KOPT-K1 (cell line): ENCODE measurements around the gene DPT.

Experiments
- H3K27ac ChIP-seq: fragments of 200-600 bp; sonication (generic); 2 replicates; pipeline ENCODE4 v1.5.1; 2016; ENCODE audit warnings: antibody characterized with exemption, mild to moderate bottlenecking, low read depth, low read length; ENCODE audit not compliant: poor library complexity, severe bottlenecking
- H3K36me3 ChIP-seq: fragments of 200-600 bp; sonication (generic); 2 replicates; pipeline ENCODE4 v1.5.1; 2017; ENCODE audit warnings: antibody characterized with exemption, mild to moderate bottlenecking, low read length, moderate library complexity; ENCODE audit not compliant: insufficient read depth
- H3K9me3 ChIP-seq: fragments of 200-600 bp; sonication (generic); 2 replicates; pipeline ENCODE4 v1.5.1; 2017; ENCODE audit warnings: antibody characterized with exemption, low read length, mild to moderate bottlenecking; ENCODE audit not compliant: insufficient read depth, poor library complexity, severe bottlenecking

DPT gene

DNA sequence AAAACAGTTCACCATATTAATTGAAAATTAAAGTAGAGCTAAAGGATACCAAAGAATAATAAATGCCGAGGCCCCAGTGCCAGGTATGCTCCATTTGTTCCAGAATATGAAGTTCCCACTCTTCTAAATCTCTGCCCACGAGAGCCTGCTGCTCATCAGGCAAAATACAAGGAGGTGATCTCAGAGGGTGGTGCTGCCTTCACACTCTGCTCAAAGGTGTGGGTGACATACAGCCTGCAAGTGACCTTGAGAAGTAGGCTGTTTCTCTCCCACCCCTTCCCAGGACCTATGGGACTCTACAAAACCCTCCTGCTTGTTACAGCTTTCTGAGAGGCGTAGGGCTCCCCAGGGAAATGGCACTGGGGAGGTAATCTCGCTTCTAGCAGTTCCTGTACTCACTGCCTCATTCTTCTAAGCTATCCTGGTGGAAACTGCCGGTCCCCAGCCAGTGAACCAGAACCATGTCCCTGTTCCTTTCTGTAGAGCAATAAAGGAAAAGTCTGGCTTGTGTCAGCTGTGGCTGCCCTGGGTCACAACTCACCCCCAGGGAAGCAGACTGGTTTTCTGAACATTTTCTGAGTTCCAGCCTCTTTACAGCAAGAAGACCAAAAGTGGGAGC lies 26.9 kb upstream of the DPT start:
- no peaks in the 10 kb centered on the region for H3K36me3 ChIP-seq
- H3K27ac ChIP-seq = no peak overlapping the region
- H3K9me3 ChIP-seq = no peaks in the 10 kb centered on the region

DNA sequence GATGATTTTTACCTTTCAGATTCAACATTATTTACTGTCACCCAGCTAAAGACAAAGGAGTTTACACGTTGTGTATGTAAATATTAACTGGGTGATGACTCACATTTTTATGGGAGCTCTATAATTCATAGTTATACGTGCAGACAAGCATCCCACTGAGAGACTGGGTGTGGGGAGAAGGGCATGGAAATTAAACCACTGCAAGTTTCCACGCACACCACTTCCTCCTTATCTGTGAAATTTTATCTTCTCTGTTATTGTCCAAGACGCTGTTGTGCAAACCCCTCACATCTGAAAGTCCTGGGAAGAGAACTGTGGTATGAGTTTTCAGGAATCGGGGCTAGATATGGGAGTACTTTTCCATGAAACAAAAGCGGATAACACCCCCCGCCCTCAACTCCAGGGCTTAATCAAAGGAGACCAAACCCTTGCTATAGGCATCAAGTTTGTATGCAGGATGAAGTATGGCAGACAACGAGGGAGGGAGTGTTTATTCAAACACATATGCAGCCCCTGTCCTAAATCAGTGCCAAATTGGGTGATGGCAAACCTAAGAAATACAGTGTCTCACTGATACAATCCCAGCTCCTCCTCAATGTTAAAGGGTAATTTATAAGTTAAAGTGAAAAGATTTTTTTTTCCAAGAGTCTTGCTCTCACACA lies 23.3 kb upstream of the DPT start:
- Histone ChIP-seq H3K36me3 (no peaks in the 10 kb centered on the region), H3K9me3 (no peaks in the 10 kb centered on the region), H3K27ac (no peak overlapping the region)

DNA sequence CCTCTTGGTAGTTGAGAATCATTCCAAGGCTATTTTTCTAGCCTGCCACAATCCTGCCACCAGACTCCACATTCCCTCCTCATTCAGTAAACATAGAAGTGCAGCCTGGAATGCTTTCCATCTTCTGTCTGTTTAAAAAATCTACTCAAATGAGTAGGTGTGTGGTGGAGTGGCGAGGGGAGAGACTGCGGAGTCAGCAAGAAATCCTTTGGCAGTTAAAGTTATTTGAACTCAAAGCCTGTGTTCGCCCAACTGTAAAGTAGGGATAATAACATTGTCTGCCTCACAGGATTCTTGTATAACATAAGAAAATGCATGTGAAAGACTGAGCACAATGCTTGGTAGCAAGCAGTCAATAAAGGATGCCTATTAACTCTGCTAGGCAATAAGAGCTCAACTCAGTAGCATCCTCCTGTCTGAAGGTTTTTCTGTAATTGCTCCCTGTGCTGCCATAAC lies 22.2 kb upstream of the DPT start:
- H3K9me3 ChIP-seq = no peaks in the 10 kb centered on the region
- H3K36me3 ChIP-seq = no peaks in the 10 kb centered on the region
- H3K27ac ChIP-seq = no peak overlapping the region

DNA sequence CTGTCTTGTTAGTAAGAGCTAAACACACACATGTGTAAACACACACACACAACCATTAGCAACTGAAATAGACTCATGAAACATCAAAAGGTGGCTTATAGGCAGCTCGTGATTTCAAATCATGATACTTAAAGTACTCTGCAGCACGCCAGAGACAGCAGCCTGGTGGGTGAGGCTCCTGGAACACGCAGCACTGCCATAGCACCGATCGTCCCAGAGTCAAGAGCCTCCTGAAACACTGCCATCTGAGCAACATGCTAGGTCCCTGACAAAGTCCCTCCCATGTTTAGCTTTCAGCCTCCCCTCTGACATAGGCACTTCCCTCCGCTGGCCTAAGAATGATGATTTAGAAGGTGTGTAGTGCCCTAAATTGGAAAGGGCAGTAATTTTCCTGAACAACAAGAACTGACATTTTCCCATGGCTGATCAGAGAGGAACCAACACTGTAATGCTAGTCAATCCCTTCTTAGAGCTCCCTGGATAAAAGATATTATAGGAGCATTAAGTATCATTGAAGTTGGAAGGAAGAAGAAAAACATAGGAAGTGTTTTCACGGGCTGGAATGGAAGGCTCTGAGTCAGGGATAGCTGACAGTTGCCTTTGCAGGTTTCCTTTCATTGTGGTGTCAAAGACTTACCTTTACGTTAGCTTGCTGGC lies 14.1 kb upstream of the DPT start:
- Histone ChIP-seq H3K36me3 (no peaks in the 10 kb centered on the region), H3K27ac (no peak overlapping the region), H3K9me3 (no peaks in the 10 kb centered on the region)

DNA sequence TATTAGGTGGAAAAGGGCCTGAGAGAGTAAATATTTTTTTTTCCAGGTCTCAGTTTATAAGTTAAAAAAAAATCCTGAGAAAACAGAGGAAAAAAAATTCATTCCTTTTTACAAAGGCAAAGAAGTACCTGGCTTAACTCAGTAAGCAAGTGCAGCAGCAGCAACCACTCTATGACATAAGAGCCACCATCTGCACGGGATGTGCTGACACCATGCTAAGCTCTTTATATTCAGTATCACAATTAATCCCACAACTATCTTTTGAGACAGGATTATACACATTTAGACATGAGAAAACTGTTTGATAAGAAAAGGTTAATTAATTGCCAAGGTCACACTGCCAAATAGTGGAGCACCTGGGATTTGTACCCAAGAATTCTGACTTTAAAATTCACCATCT lies 13.4 kb upstream of the DPT start:
- Histone ChIP-seq H3K27ac (no peak overlapping the region), H3K9me3 (no peaks in the 10 kb centered on the region), H3K36me3 (no peaks in the 10 kb centered on the region)

DNA sequence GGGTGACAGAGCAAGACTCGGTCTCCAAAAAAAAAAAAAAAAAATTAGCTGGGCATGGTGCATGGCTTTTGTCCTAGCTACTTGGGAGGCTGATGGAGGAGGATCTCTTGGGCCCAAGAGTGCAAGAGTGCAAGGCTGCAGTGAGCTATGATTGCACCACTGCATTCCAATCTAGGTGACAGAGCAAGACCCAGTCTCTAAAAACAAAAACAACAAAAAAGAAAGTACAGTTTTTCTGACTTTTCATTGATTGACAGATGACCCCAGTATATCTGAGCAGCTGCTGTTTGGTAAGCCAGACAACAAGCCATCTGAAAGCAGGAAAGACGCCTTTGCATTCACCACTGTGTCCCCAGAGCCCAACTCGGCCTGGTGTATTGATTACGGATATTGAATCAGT lies 10.9 kb upstream of the DPT start:
- Histone ChIP-seq H3K9me3 (no peaks in the 10 kb centered on the region), H3K36me3 (no peaks in the 10 kb centered on the region), H3K27ac (no peak overlapping the region)

DNA sequence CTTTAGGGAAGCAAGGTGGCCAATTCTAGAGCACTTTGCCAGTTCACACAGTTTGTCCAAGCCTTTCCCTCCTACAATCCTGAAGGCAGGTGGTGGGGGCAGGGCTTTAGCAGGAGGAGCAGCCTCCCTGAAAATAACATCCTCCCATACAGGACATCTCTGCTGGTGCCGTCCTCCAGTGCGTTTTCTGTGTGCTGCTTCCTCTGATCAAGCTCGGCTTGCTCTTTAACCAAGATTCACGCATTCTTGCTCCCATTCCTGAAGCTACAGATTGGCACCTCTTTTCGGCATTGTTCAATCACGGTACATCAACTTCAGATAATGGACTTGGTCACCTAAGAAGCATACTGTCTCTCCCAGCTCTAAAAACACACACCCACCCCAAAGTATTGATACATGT lies 7.5 kb upstream of the DPT start:
- Histone ChIP-seq H3K36me3 (no peaks in the 10 kb centered on the region), H3K27ac (no peak overlapping the region), H3K9me3 (no peaks in the 10 kb centered on the region)

DNA sequence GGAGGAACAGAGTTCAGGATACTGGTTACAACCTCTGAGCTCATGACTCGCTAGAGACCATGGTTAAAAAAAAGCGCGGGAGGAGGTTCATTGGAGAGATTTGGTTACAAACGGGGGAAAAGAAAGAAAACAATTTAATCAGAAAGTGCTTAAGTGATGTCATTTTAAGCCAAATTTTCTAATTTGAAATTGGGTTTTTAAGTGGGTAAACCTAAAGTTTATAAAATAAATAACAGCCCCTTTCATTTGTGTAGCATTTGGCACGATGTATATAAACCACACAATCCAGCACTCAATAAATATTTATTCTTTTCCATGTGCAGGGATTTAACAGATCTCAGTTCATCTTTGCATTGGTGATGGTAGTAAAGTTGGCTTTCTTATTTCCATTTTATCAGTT lies 7.0 kb upstream of the DPT start:
- Histone ChIP-seq H3K36me3 (no peaks in the 10 kb centered on the region), H3K27ac (no peak overlapping the region), H3K9me3 (no peaks in the 10 kb centered on the region)

DNA sequence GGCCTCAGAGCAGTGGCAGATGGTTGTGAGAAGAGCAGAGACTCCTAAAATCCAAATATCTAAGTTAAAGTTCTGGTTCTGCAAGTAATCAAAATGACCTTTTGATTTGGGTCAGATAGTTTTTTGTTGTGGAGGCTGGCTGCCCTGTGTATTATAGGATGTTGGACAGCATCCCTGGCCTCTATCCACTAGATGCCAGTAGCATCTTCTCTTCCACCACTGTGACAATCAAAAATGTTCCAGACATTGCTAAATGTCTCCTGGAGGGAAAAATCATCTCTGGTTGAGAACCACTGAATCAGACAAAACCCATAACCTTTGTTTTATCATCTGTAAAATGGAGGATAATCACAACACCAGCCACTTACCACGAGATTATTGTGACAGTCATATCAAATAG lies 5.9 kb upstream of the DPT start:
- H3K9me3 ChIP-seq = no peaks in the 10 kb centered on the region
- no peak overlapping the region for H3K27ac ChIP-seq
- H3K36me3 ChIP-seq = no peaks in the 10 kb centered on the region

DNA sequence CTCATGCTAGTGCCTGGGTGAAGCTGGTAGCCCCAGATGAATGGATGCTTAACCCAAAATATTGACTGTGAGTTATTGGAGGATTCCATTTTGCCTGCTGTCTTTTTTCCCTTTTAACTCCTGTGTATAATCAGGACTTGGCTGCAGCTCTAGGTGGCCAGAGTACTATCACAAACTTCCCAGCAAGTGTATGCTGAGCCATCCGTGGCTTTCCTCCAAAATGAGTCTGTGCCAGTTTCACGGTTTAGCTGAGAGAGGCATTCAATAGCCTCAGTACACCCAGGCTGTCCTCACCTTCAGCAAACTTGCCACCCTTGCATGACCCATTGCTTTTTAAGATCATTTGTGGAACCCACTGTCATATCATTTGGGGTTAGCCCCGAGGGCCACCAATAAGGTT lies 5.3 kb upstream of the DPT start:
- no peaks in the 10 kb centered on the region for H3K36me3 ChIP-seq
- H3K27ac ChIP-seq = no peak overlapping the region
- H3K9me3 ChIP-seq = no peaks in the 10 kb centered on the region

DNA sequence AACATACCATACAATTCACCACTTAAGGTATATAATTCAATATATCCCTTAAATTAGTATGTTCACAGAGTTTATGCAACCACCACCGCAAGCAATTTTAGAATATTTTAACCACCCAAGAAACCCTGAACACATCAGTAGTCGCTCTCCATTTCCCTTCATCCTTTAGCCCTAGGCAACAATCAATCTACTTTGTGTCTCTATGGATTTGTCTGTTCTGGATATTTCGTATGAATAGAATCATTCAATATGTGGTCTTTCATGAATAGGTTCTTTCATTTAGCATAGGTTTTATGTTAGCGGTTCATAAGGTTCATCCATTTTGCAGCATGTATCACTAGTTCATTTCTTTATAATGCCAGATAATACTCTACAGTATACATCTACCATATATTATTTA lies 4.2 kb upstream of the DPT start:
- Histone ChIP-seq H3K9me3 (peaks cover 5% of the 10 kb centered on the region), H3K27ac (no peak overlapping the region), H3K36me3 (no peaks in the 10 kb centered on the region)

DNA sequence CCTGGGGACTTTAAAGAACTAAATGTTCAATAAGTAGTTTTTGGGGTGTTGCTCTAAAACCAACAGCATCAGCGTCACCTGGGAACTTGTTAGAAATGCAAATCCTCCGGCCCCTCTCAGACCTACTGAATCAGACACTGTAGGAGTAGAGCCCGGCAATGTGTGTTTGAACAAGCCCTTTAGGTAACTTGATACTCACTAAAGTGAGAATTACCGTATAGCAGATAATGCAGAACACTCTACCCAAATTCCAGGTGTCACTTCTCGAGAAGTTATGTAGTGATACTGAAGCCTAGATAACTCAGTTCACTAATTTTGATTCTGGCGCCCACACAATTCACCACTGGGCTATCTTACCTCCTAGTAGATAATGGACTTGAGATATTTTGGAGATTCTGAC lies 3.7 kb upstream of the DPT start:
- Histone ChIP-seq H3K27ac (no peak overlapping the region), H3K36me3 (no peaks in the 10 kb centered on the region), H3K9me3 (peaks cover 5% of the 10 kb centered on the region)

DNA sequence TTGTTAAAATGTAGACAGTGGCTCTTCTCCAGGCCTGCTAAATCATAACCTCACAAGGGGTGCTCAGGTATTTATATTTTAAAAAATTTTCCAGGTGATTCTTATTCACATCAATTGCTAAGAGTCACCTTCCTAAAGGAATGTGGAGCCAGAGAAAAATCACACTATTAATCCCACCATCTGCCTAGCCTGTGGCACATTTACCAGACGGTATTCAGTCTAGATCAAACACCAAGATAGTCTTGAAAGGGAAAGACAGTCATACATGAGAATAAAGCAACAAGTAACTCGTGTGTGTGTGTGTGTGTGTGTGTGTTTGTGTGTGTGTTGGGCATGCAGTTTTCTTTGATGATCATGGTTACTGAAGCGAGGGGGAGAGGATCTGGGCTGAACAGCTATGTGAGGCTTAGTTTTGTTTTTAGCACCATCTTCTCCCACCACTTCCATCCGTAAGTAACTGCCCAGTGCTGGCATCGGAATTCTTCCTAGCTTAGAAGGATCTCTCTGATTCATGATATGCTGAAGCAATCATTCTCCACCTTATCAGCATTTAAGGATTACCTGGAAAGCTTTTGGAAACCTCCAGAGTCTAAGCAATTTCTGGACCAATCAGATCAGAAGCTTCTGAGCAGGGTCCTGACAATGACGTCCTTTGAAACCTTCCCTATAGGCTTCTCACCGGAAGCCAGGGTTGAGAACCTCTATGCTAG lies 2.4 kb upstream of the DPT start:
- Histone ChIP-seq H3K9me3 (peaks cover 5% of the 10 kb centered on the region), H3K27ac (no peak overlapping the region), H3K36me3 (no peaks in the 10 kb centered on the region)

DNA sequence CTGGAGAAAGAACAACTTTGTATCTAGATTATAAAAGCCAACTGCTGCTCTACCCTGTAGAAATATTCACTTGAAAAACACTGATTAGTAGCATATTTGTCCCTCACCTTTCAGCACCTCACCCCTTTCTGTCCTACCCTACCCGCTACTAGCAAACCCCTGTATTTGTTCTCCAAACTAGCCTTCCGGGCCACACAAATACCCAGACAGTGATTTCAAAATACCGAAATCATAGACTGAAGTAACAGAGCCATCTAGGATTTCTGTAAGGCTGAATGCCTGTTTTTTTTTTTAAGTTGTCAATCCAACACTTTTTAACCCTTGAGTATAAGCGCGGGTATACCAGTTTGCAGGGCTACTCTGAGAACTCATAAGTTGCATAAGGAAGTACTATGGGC lies 398 bp upstream of the DPT start:
- no peaks in the 10 kb centered on the region for H3K36me3 ChIP-seq
- H3K27ac ChIP-seq = no peak overlapping the region
- H3K9me3 ChIP-seq = peaks cover 5% of the 10 kb centered on the region

DNA sequence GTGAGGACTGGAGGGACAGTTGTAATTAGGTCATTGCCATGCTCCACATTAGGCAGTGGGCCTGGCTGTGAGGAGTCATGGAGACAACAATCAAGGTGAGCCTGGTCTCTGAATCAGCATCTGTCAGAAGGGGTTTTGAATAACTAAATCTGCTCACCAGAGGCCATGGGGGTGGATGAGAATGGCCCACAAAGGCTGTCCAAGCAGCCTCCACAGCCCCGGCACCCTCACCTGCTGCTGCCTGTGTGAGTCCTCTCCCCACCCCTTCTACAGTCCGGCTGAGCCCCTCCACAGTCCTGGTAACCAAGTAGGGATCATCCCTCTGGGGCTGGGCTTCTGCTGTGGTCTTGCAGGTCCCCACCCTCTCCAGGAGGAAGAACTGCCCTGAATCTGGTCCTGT lies 2.3 kb downstream of the DPT start:
- H3K36me3 ChIP-seq = no peaks in the 10 kb centered on the region
- H3K9me3 ChIP-seq = peaks cover 5% of the 10 kb centered on the region
- no peak overlapping the region for H3K27ac ChIP-seq
